Esophagus muscularis mucosa (tissue), 3 donors: Measurements from ENCODE around the gene ZFX.

ENCODE experiments used
- POLR2A ChIP-seq: fragments of 450-650 bp; IDR thresholded peaks from one replicate; pipeline ENCODE4 v1.6.1; 2017; ENCODE audit warnings: antibody characterized with exemption, moderate library complexity, mild to moderate bottlenecking, low read depth
- POLR2AphosphoS5 ChIP-seq, 2 donors: sonication (generic); formaldehyde crosslinking; IDR thresholded peaks; one replicate each; pipeline ENCODE4 v1.6.1; 2017; ENCODE audit warnings: antibody characterized with exemption in 2 of 2
- TF ChIP-seq, protein P1 (sequence below), 3 experiments: fragments of 200-600 bp in 2 of 3; fragments of 450-650 bp in 1 of 3; sonication (generic) in 2 of 3; IDR thresholded peaks; one replicate each; pipeline ENCODE4 v1.5.1; 2017 to 2019; ENCODE audit warnings: antibody characterized with exemption in 3 of 3, mild to moderate bottlenecking in 2 of 3, moderate library complexity in 1 of 3

DNA sequence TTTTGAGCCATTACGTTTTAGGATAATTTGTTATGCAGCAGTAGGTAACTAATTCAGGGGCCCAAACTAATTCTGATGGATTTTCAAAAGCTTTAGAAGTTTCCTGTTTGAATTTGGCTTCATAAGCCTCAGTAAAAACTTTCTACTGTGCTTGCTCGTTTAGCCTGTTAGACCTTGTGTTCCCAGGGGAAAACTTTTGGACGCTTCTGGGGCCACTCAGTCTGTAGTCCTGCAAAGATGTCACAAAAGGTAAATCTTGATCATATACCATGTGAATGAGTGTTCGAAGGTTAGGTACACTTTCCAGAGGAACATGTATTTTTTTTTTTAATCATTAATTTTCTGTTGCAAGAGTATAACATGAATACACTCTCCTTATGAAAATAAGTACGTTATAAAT lies 93.7 kb downstream of the ZFX start:
- TF ChIP-seq POLR2A (no peak), POLR2AphosphoS5 (IDR thresholded peaks at IDR 0.05) (no peak)
- TF ChIP-seq, protein P1, sequence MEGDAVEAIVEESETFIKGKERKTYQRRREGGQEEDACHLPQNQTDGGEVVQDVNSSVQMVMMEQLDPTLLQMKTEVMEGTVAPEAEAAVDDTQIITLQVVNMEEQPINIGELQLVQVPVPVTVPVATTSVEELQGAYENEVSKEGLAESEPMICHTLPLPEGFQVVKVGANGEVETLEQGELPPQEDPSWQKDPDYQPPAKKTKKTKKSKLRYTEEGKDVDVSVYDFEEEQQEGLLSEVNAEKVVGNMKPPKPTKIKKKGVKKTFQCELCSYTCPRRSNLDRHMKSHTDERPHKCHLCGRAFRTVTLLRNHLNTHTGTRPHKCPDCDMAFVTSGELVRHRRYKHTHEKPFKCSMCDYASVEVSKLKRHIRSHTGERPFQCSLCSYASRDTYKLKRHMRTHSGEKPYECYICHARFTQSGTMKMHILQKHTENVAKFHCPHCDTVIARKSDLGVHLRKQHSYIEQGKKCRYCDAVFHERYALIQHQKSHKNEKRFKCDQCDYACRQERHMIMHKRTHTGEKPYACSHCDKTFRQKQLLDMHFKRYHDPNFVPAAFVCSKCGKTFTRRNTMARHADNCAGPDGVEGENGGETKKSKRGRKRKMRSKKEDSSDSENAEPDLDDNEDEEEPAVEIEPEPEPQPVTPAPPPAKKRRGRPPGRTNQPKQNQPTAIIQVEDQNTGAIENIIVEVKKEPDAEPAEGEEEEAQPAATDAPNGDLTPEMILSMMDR (IDR thresholded peaks at IDR 0.05), result no peak
